Kidney (tissue), 14 donors: Measurements from ENCODE around the gene DPEP2NB. TPM values are rescaled to one million over a fixed set of nuclear protein-coding genes. Genes with fewer than 3 reads are reported as not detected.

Experiments used
- DNase-seq, 5 donors: peaks; one replicate each; pipeline ENCODE4 v3.0.0-alpha.2; 2013 to 2020
- FAIRE-seq: peaks from 2 replicates; lab custom pipeline; 2012; peaks lifted over from hg19 to GRCh38; lab: Jason Lieb, UNC
- H3K27ac ChIP-seq, 2 donors: one replicate each; pipeline ENCODE4 v1.7.0; 2013; ENCODE audit warnings: low read depth in 2 of 2, low read length in 2 of 2, inconsistent platforms in 1 of 2
- H3K27me3 ChIP-seq: one replicate; pipeline ENCODE4 v1.7.1; 2013; ENCODE audit warnings: low read length, inconsistent platforms; ENCODE audit not compliant: control insufficient read depth, insufficient read depth
- H3K36me3 ChIP-seq, 3 donors: one replicate each; pipeline versions ENCODE4 v1.7.0 to v1.7.1; 2013; ENCODE audit warnings: low read length in 3 of 3, control low read depth in 1 of 3, inconsistent platforms in 1 of 3; ENCODE audit not compliant: insufficient read depth in 3 of 3, control insufficient read depth in 2 of 3
- H3K4me1 ChIP-seq, 3 donors: one replicate each; pipeline versions ENCODE4 v1.7.0 to v1.7.1; 2013; ENCODE audit warnings: low read length in 3 of 3, inconsistent platforms in 1 of 3, low read depth in 1 of 3; ENCODE audit not compliant: control insufficient read depth in 2 of 3, insufficient read depth in 2 of 3
- H3K4me3 ChIP-seq, 3 donors: one replicate each; pipeline versions ENCODE4 v1.7.0 to v1.8.1; 2013; ENCODE audit warnings: low read length in 3 of 3, control low read depth in 1 of 3, inconsistent platforms in 1 of 3
- H3K9ac ChIP-seq, 3 donors: one replicate each; pipeline versions ENCODE4 v1.7.0 to v1.7.1; 2013; ENCODE audit warnings: low read length in 3 of 3, control low read depth in 1 of 3, inconsistent platforms in 1 of 3
- H3K9me3 ChIP-seq, 3 donors: one replicate each; pipeline versions ENCODE4 v1.7.0 to v1.7.1; 2013; ENCODE audit warnings: low read length in 3 of 3, control low read depth in 1 of 3, inconsistent platforms in 1 of 3; ENCODE audit not compliant: control insufficient read depth in 2 of 3, insufficient read depth in 1 of 3
- intact Hi-C: fragments of 100-400 bp; cut with DNase I; formaldehyde crosslinking; loops from one replicate; pipeline ENCODE4 v1.11.1; 2022
- polyA plus RNA-seq: library from polyadenylated mRNA; stranded (reverse); fragments of 350-450 nt; fragmentation: Illumina TruSeq; extraction: RNeasy Lipid Tissue Mini Kit (QIAGEN cat#74804); gene quantifications from one replicate; pipeline ENCODE4 v1.2.3, GENCODE V29; 2014; ENCODE audit warnings: low read depth, low replicate concordance; ENCODE audit not compliant: insufficient read depth
- total RNA-seq: library from RNA; stranded (reverse); fragmentation: NEBNext Ultra II Directional; extraction: Animal tissue kit (Norgen Biotek cat#: 25700); gene quantifications from one replicate; pipeline ENCODE4 v1.2.1, GENCODE V29; 2021
- TF ChIP-seq, protein P1 (sequence below): IDR thresholded peaks from 3 replicates; pipeline ENCODE4 v1.5.1; 2012; ENCODE audit warnings: mild to moderate bottlenecking, moderate library complexity, borderline replicate concordance; ENCODE audit not compliant: insufficient read depth; ENCODE audit errors: extremely low read depth
- donor health status: control.
- donor health status: control.
- donor health status: control.
- donor health status: control.
- donor health status: control.
- donor health status: DM: yes; HTN: yes; CAD: no.
- donor health status: Normal renal cell carcinoma (clear cell type).

The DPEP2NB gene
- total and polyA plus RNA-seq, 2 donors from 2014 or later, result not detected

DNA sequence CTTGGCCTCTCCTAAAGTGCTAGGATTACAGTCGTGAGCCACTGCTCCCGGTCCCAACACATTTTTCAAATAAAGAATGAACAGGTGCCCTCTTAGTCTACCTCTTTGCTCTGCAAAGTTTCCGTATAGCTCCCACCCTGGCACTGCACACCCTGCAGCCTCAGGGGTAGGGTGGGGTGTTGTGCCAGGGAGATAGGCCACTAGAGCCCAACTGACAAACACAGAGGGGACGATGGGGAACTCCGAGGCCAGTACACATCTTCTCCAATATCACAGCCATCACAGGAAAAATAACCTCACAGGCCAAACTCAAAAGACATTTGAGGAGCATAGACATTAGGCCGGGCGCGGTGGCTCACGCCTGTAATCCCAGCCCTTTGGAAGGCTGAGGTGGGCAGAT, 44.6 kb downstream of the DPEP2NB start:
- Histone ChIP-seq H3K9me3 (no peaks in the 10 kb centered on the region), H3K4me1 (peaks cover 0 to 13% (median 5%) of the 10 kb centered on the region in 3 donors), H3K27me3 (no peaks in the 10 kb centered on the region), H3K9ac (no peak overlapping the region), H3K27ac (no peak overlapping the region), H3K36me3 (no peaks in the 10 kb centered on the region), H3K4me3 (no peak overlapping the region)
- intact Hi-C loops, result no loop called here
- no peak for FAIRE-seq
- no peak for DNase-seq
- TF ChIP-seq, protein P1, sequence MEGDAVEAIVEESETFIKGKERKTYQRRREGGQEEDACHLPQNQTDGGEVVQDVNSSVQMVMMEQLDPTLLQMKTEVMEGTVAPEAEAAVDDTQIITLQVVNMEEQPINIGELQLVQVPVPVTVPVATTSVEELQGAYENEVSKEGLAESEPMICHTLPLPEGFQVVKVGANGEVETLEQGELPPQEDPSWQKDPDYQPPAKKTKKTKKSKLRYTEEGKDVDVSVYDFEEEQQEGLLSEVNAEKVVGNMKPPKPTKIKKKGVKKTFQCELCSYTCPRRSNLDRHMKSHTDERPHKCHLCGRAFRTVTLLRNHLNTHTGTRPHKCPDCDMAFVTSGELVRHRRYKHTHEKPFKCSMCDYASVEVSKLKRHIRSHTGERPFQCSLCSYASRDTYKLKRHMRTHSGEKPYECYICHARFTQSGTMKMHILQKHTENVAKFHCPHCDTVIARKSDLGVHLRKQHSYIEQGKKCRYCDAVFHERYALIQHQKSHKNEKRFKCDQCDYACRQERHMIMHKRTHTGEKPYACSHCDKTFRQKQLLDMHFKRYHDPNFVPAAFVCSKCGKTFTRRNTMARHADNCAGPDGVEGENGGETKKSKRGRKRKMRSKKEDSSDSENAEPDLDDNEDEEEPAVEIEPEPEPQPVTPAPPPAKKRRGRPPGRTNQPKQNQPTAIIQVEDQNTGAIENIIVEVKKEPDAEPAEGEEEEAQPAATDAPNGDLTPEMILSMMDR, result no peak

DNA sequence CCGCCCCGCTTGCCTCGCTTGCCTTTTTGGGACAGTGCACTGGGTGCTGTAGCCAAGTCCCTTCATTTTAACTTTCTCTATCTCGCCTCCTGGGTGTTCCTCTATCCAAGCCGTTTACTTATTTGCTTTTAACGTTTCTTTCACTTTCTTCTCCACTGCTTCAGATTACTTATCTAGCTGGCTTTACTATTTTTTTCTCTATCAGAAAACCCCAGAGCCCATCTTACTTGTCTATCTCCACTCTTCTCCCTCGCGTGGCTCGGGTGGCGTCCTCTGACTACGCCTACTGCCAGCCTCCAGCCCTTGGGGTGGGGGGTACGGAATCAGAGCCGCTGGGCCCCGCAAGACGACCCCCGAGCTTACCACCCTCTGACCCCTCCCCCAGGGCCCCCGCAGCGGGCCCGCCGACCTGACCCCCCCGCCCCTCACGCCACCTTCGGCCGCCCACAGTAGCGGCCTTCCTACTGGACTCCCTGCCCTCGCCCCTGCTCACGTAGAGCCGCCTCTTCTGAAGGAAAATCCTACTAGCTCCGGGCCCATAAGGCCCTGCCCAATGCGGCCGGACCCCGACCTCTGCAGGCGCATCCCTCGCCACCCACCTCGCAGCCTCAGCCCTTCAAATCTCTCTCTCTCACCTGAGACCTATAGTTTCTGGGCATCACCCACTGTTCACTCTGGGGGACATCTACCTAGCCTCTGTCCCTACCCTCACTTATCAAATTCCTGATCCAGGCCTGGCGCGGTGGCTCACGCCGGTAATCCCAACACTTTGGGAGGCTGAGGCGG, 46.3 kb downstream of the DPEP2NB start:
- peak overlapping the region; percentile 59 to 83 for H3K27ac ChIP-seq
- intact Hi-C loops, result no loop called here
- no peak for FAIRE-seq
- DNase-seq, result peak in 4 of 5 donors; percentile 29 to 82 (median 57)
- peak overlapping the region; percentile 58 to 93 (median 68) for H3K4me3 ChIP-seq
- peaks cover 0 to 21% (median 7%) of the 10 kb centered on the region in 3 donors for H3K4me1 ChIP-seq
- H3K9me3 ChIP-seq, result no peaks in the 10 kb centered on the region
- no peaks in the 10 kb centered on the region for H3K36me3 ChIP-seq
- no peaks in the 10 kb centered on the region for H3K27me3 ChIP-seq
- TF ChIP-seq, protein P1, result no peak
- peak overlapping the region; percentile 0 to 81 (median 1) for H3K9ac ChIP-seq

DNA sequence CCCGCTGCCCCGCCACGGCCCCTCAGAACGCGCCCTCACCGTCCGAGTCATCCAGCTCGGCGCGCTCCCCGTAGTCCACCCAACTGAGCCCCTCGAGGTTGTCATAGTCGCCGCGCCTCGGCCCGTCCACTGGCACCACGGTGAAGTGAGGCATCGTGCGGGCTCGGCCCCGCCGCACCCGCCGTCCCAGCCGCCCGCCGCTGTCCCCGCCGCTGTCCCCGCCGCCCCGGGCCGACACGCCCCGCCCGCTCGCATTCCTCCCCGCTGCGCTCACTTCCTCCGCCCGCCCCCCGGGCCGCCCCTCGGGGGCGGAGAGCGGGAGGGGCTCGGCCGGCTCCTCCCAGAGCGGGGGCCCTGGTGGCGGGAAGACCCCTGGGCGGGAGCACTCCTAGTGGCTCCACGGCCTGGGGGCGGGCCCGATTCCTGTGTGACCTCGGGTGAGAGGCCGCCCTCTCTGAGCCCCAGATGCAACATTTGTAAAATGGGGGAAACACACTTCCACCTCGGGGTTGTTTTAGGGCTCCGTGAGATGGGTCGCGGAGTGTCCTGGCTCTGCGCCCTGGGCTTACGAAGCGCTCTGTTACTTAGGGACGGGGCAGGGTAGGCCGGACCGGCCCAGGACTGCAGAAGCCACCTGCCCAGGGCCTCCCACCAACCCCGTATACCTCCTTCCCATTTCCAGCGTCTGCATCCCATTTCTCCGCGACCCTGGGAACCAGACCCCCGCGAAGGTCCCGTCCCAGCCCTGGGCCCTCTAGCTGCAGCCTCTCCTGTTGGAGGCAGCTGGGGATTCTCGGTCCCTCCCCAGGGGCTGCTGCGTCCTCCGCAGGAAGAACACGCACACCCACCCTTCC, 47.1 kb downstream of the DPEP2NB start, which contains the start of gene SLC12A4:
Gene SLC12A4, minus strand, starts transcription at position 238 of the 854 bp plus-strand sequence. Its CDS starts 84 bp downstream, at position 154.
- peak within 1 kb of the TSS; percentile 4 to 98 (median 64) for H3K9ac ChIP-seq
- TF ChIP-seq, protein P1, result no peak
- no peak for FAIRE-seq

More for the DNA sequence above, 47.1 kb downstream of the DPEP2NB start, which contains the start of gene SLC12A4:
- peak within 1 kb of the TSS; percentile 70 to 93 (median 75) for H3K4me3 ChIP-seq
- H3K36me3 ChIP-seq, result no peaks in the 10 kb centered on the region
- intact Hi-C loops, result no loop called here
- peak within 1 kb of the TSS; percentile 93 to 95 for H3K27ac ChIP-seq
- H3K27me3 ChIP-seq, result no peaks in the 10 kb centered on the region
- H3K9me3 ChIP-seq, result no peaks in the 10 kb centered on the region
- peak; percentile 90 to 98 (median 94) for DNase-seq
- H3K4me1 ChIP-seq, result peaks cover 0 to 22% (median 7%) of the 10 kb centered on the region in 3 donors
